KMS-11 (cell line): ENCODE measurements around the gene CCDC92.

Experiments used
- H2AFZ ChIP-seq: fragments of 200-600 bp; sonication (generic); 2 replicates; pipeline ENCODE4 v1.6.1; 2016; ENCODE audit warnings: antibody characterized with exemption, mixed run types, low read depth
- H3K27ac ChIP-seq: fragments of 200-600 bp; sonication (generic); 2 replicates; pipeline ENCODE4 v1.6.1; 2016; ENCODE audit warnings: mild to moderate bottlenecking, mixed run types
- H3K27me3 ChIP-seq: fragments of 200-600 bp; sonication (generic); 2 replicates; pipeline ENCODE4 v1.6.1; 2017; ENCODE audit warnings: mild to moderate bottlenecking, low read depth, mixed run types, moderate library complexity; ENCODE audit not compliant: insufficient read depth
- H3K36me3 ChIP-seq: fragments of 200-600 bp; sonication (generic); 2 replicates; pipeline ENCODE4 v1.6.1; 2017; ENCODE audit warnings: mild to moderate bottlenecking, mixed run types; ENCODE audit not compliant: insufficient read depth
- H3K4me1 ChIP-seq: fragments of 200-600 bp; sonication (generic); 2 replicates; pipeline ENCODE4 v1.6.1; 2016; ENCODE audit warnings: mild to moderate bottlenecking, low read depth, mixed run types; ENCODE audit not compliant: poor library complexity, severe bottlenecking
- H3K4me2 ChIP-seq: fragments of 200-600 bp; sonication (generic); 2 replicates; pipeline ENCODE4 v1.7.0; 2016; ENCODE audit warnings: mild to moderate bottlenecking, mixed run types
- H3K4me3 ChIP-seq: fragments of 200-600 bp; sonication (generic); IDR thresholded peaks from 2 replicates; pipeline ENCODE4 v1.6.1; 2017; ENCODE audit warnings: low read depth, low read length, mixed read lengths; ENCODE audit not compliant: insufficient read depth
- H3K79me2 ChIP-seq: fragments of 200-600 bp; sonication (generic); 2 replicates; pipeline ENCODE4 v1.6.1; 2016; ENCODE audit warnings: low read depth, mixed run types; ENCODE audit not compliant: insufficient read depth
- H3K9ac ChIP-seq: fragments of 200-600 bp; sonication (generic); 2 replicates; pipeline ENCODE4 v1.6.1; 2016; ENCODE audit warnings: mild to moderate bottlenecking, mixed run types
- H4K20me1 ChIP-seq: fragments of 200-600 bp; sonication (generic); 2 replicates; pipeline ENCODE4 v1.6.1; 2016; ENCODE audit warnings: mild to moderate bottlenecking, mixed run types; ENCODE audit not compliant: insufficient read depth
- TF ChIP-seq, protein P1 (sequence below): fragments of 200-600 bp; sonication (generic); conservative IDR thresholded peaks from 2 replicates; pipeline ENCODE4 v1.6.1; 2017; ENCODE audit warnings: low read depth, mild to moderate bottlenecking, antibody characterized with exemption, low read length, moderate library complexity, mixed read lengths

CCDC92 gene

DNA sequence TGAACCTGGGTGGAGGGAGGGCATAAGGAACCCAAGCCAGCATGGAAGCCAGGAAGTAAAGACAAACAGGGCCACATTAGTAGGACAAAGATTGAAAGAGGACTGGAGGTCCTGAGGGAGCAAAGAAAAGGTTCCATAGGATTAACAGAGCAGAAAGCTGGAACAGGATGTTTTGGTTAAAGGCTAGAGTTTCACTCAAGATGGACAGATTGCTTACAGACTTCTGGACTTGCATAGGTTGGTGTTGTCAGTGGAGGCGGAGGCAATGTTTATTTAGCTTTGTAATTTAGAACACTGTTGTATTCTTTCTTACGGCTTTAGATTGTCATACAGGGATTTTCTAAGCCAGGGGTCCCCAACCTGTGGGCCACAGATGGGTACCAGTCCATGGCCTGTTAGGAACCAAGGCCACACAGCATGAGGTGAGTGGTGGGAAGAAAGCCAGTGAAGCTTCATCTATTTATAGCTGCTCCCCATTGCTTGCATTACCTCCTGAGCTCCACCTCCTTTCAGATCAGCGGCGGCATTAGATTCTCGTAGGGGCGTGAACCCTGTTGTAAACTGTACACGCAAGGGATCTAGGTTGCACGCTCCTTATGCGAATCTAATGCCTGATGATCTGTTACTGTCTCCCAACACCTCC is 31.7 kb upstream of the CCDC92 start:
- H3K79me2 ChIP-seq: no peaks in the 10 kb centered on the region
- TF ChIP-seq, protein P1, sequence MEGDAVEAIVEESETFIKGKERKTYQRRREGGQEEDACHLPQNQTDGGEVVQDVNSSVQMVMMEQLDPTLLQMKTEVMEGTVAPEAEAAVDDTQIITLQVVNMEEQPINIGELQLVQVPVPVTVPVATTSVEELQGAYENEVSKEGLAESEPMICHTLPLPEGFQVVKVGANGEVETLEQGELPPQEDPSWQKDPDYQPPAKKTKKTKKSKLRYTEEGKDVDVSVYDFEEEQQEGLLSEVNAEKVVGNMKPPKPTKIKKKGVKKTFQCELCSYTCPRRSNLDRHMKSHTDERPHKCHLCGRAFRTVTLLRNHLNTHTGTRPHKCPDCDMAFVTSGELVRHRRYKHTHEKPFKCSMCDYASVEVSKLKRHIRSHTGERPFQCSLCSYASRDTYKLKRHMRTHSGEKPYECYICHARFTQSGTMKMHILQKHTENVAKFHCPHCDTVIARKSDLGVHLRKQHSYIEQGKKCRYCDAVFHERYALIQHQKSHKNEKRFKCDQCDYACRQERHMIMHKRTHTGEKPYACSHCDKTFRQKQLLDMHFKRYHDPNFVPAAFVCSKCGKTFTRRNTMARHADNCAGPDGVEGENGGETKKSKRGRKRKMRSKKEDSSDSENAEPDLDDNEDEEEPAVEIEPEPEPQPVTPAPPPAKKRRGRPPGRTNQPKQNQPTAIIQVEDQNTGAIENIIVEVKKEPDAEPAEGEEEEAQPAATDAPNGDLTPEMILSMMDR: no peak
- H3K36me3 ChIP-seq: no peaks in the 10 kb centered on the region
- H3K4me3 ChIP-seq: no peak overlapping the region
- H3K9ac ChIP-seq: no peak overlapping the region
- H3K27ac ChIP-seq: no peak overlapping the region
- H3K4me1 ChIP-seq: no peaks in the 10 kb centered on the region
- no peaks in the 10 kb centered on the region for H4K20me1 ChIP-seq
- H3K4me2 ChIP-seq: no peak overlapping the region
- no peaks in the 10 kb centered on the region for H3K27me3 ChIP-seq
- H2AFZ ChIP-seq: no peak overlapping the region

DNA sequence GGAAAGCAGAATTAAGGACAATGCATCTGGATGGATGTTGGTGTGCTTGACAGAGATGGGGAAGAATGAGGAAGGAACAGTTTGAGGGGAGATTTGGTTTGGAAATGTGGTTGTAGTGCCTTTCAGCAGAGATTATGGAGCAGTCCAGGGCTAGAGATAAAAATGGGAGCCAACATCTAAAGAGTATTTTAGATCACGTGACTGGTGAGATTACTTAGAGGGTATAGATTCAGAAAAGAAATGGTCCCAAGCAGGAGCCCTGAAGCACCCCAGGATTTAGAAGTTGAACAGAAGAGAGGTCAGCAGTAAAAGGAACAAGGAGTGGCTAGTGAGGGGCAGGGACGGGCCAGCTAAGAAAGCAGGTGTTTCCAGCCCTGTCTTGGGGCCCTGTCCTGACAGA is 30.0 kb upstream of the CCDC92 start:
- Histone ChIP-seq H3K27ac (no peak overlapping the region), H4K20me1 (no peaks in the 10 kb centered on the region), H3K27me3 (no peaks in the 10 kb centered on the region), H3K79me2 (no peaks in the 10 kb centered on the region), H3K4me2 (no peak overlapping the region), H3K9ac (no peak overlapping the region), H3K36me3 (no peaks in the 10 kb centered on the region), H3K4me3 (no peak overlapping the region), H3K4me1 (no peaks in the 10 kb centered on the region), H2AFZ (no peak overlapping the region)
- TF ChIP-seq, protein P1: no peak

DNA sequence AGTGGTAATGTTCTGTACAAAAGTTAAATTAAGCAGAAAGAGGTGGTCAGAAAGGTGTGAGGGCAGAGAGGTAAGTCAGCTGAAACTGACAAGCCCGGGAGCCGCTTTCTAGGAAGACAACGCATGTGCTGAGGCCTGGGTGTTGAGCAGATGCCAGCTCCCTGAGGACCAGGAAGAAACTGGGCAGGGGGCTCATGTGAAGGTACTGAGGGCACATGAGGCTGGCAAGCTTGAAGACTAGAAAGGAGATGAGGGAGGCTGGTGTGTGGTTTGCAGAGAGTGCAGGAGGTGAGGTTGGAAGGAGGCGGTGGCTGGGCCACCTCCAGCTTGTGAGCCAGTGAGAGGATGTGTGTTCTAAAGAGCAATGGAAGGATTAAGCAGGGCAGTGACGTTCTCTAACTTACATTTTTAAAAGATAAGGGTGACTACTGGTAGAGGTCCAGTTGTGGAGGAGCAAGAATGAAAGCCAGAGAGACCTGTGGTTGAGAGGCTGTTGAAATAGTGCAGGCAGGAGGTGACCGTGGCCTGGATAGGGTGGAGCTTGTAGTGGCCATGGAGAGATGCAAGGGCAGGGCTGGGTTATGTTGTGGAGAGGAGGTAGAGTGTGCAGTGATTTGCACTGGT is 29.5 kb upstream of the CCDC92 start:
- no peaks in the 10 kb centered on the region for H4K20me1 ChIP-seq
- H3K27me3 ChIP-seq: no peaks in the 10 kb centered on the region
- H2AFZ ChIP-seq: no peak overlapping the region
- H3K4me3 ChIP-seq: no peak overlapping the region
- no peaks in the 10 kb centered on the region for H3K79me2 ChIP-seq
- H3K27ac ChIP-seq: no peak overlapping the region
- H3K4me2 ChIP-seq: no peak overlapping the region
- H3K36me3 ChIP-seq: no peaks in the 10 kb centered on the region
- H3K4me1 ChIP-seq: no peaks in the 10 kb centered on the region
- H3K9ac ChIP-seq: no peak overlapping the region
- TF ChIP-seq, protein P1: no peak

DNA sequence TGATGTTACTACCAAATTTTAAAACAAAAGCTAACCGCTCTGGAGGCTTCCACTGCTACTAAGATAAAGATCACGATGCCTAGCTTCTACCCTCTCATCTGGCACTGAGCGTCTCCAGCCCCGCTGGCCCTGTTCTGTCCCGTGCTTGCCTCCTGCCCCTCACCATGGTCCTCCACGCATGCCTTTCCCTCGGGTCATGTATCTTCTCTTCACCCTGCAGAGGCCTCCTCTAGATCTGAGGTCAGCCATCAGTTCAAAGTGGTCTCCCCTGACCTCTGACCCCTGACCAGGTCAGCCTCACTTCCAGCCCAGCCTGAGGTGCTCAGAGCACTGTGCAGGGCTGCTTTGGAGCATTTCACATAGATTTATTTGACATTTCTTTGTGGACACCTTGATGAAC is 28.7 kb upstream of the CCDC92 start:
- Histone ChIP-seq H3K9ac (no peak overlapping the region), H4K20me1 (no peaks in the 10 kb centered on the region), H3K27ac (no peak overlapping the region), H3K27me3 (no peaks in the 10 kb centered on the region), H3K36me3 (no peaks in the 10 kb centered on the region), H3K4me1 (no peaks in the 10 kb centered on the region), H3K4me3 (no peak overlapping the region), H3K79me2 (no peaks in the 10 kb centered on the region), H2AFZ (no peak overlapping the region), H3K4me2 (no peak overlapping the region)
- TF ChIP-seq, protein P1: no peak
